GM21360 (cell line): ENCODE measurements around the gene BPNT1.
A peak's percentile ranks its signal among the peaks of the same experiment; 100 is the strongest.
"Not testable (repeated sequence)": the region's sequence is repeated elsewhere in the genome, so short reads cannot be mapped to it uniquely, and the experiment has no call there.

ENCODE experiments used
- ATAC-seq: cut with Tn5 transposase; IDR thresholded peaks from one replicate; pipeline ENCODE4 v1.9.1; 2021; ENCODE audit warnings: mild to moderate bottlenecking, moderate library complexity; ENCODE audit not compliant: unreplicated experiment

Gene BPNT1

GRCh38 chr1:220084460-220084859 is 5.1 kb downstream of the BPNT1 start:
- ATAC-seq, result no peak

- ATAC-seq, result no peak
These were observed 11.7 kb downstream of the BPNT1 start for GRCh38 chr1:220077887-220078286.

GRCh38 chr1:220076861-220077762 is 12.5 kb downstream of the BPNT1 start:
- no peak for ATAC-seq

GRCh38 chr1:220067269-220068204 is 22.1 kb downstream of the BPNT1 start:
- ATAC-seq, result no peak

GRCh38 chr1:220062629-220063028 is 27.0 kb downstream of the BPNT1 start:
- ATAC-seq, result no peak

GRCh38 chr1:220060876-220061275 is 28.7 kb downstream of the BPNT1 start:
- no peak for ATAC-seq

GRCh38 chr1:220056374-220056773 is 33.2 kb downstream of the BPNT1 start:
- no peak for ATAC-seq

GRCh38 chr1:220046052-220046930 is 43.3 kb downstream of the BPNT1 start, which contains the start of gene EPRS1:
TSS of gene EPRS1 (minus strand) at chr1:220046505. CDS start at chr1:220046388, 117 bp downstream.
- peak; percentile 99 for ATAC-seq

GRCh38 chr1:220045356-220046051 is 44.1 kb downstream of the BPNT1 start:
- no peak for ATAC-seq

GRCh38 chr1:220044678-220045355 is 44.8 kb downstream of the BPNT1 start:
- no peak for ATAC-seq

GRCh38 chr1:220043646-220044045 is 45.9 kb downstream of the BPNT1 start:
- no peak for ATAC-seq

GRCh38 chr1:220040028-220040596 is 49.5 kb downstream of the BPNT1 start:
- no peak for ATAC-seq

GRCh38 chr1:220038640-220039039 is 50.9 kb downstream of the BPNT1 start:
- ATAC-seq, result no peak

GRCh38 chr1:220037810-220038209 is 51.8 kb downstream of the BPNT1 start:
- not testable (repeated sequence) for ATAC-seq

- ATAC-seq, result no peak
These were observed 56.7 kb downstream of the BPNT1 start for GRCh38 chr1:220032911-220033310.

- no peak for ATAC-seq
These were observed 58.3 kb downstream of the BPNT1 start for GRCh38 chr1:220031287-220031686.

- ATAC-seq, result no peak
These were observed 61.2 kb downstream of the BPNT1 start for GRCh38 chr1:220028346-220028895.

- no peak for ATAC-seq
These were observed 70.5 kb downstream of the BPNT1 start for GRCh38 chr1:220019071-220019470.

- no peak for ATAC-seq
These were observed 76.1 kb downstream of the BPNT1 start for GRCh38 chr1:220013497-220013896.
